WTC11 (cell line): ENCODE results near the gene ABLIM2. TPM values are rescaled to one million over a fixed set of nuclear protein-coding genes. Genes with fewer than 3 reads are reported as not detected.

Source experiments
- ATAC-seq: fragments of 200-7000 bp; cut with Tn5 transposase; 2 replicates; pipeline ENCODE4 v1.10.0; 2021; ENCODE audit warnings: mild to moderate bottlenecking, moderate library complexity
- CTCF ChIA-PET: fragments of 300-600 bp; sonication (Branson Sonifier 250); formaldehyde crosslinking; loops from one replicate; lab custom pipeline; 2021; ENCODE audit warnings: antibody characterized with exemption; lab: Charles Lee
- POLR2A ChIA-PET: fragments of 350-600 bp; sonication (Branson Sonifier 250); formaldehyde crosslinking; loops from one replicate; lab custom pipeline; 2021; ENCODE audit warnings: antibody characterized with exemption; lab: Charles Lee
- DNase-seq: peaks from one replicate; pipeline ENCODE4 v3.0.0; 2021; ENCODE audit warnings: low spot score
- H3K27ac Mint-ChIP-seq: 2 replicates; pipeline ENCODE4 v1.8.0; 2021; ENCODE audit warnings: mixed read lengths
- H3K27me3 Mint-ChIP-seq: 2 replicates; pipeline ENCODE4 v1.8.0; 2021; ENCODE audit warnings: low read depth, mild to moderate bottlenecking, moderate library complexity, mixed read lengths
- H3K36me3 Mint-ChIP-seq: 2 replicates; pipeline ENCODE4 v1.8.0; 2021; ENCODE audit warnings: mixed read lengths
- H3K4me1 Mint-ChIP-seq: 2 replicates; pipeline ENCODE4 v1.8.0; 2022; ENCODE audit warnings: mixed read lengths
- H3K4me3 Mint-ChIP-seq: 2 replicates; pipeline ENCODE4 v1.8.0; 2021; ENCODE audit warnings: mild to moderate bottlenecking, moderate library complexity, mixed read lengths
- H3K9me3 Mint-ChIP-seq: 2 replicates; pipeline ENCODE4 v1.8.0; 2021; ENCODE audit warnings: mixed read lengths
- ETV6 ChIP-seq: sonication (generic); formaldehyde crosslinking; IDR thresholded peaks from 2 replicates; pipeline ENCODE4 v1.8.1; 2022; ENCODE audit warnings: mild to moderate bottlenecking, missing genetic modification reagents
- FOXP1 ChIP-seq: sonication (generic); formaldehyde crosslinking; IDR thresholded peaks from 2 replicates; pipeline ENCODE4 v1.8.0; 2022; ENCODE audit warnings: missing genetic modification reagents, mild to moderate bottlenecking, moderate library complexity, borderline replicate concordance
- GTF2I ChIP-seq: fragments of 250-450 bp; sonication (Bioruptor Pico); conservative IDR thresholded peaks from 2 replicates; pipeline ENCODE4 v1.4.0; 2021; ENCODE audit warnings: mild to moderate bottlenecking
- HMGA2 ChIP-seq: fragments of 250-450 bp; sonication (Bioruptor Pico); IDR thresholded peaks from 2 replicates; pipeline ENCODE4 v1.4.0; 2021; ENCODE audit warnings: mild to moderate bottlenecking, moderate library complexity
- JUN ChIP-seq: sonication (generic); formaldehyde crosslinking; IDR thresholded peaks from 2 replicates; pipeline ENCODE4 v1.8.0; 2023; ENCODE audit warnings: mild to moderate bottlenecking, missing genetic modification reagents
- NR2C2 ChIP-seq: sonication (generic); formaldehyde crosslinking; IDR thresholded peaks from 2 replicates; pipeline ENCODE4 v1.8.0; 2022; ENCODE audit warnings: mild to moderate bottlenecking, missing genetic modification reagents
- OVOL2 ChIP-seq: fragments of 250-450 bp; sonication (Bioruptor Pico); IDR thresholded peaks from 2 replicates; pipeline ENCODE4 v1.9.0; 2021; ENCODE audit warnings: mild to moderate bottlenecking, borderline replicate concordance
- RORB ChIP-seq: fragments of 250-450 bp; sonication (Bioruptor Pico); IDR thresholded peaks from 2 replicates; pipeline ENCODE4 v1.9.0; 2021; ENCODE audit warnings: mild to moderate bottlenecking
- SMAD3 ChIP-seq: sonication (generic); formaldehyde crosslinking; IDR thresholded peaks from 2 replicates; pipeline ENCODE4 v1.8.0; 2022; ENCODE audit warnings: missing genetic modification reagents, mild to moderate bottlenecking, borderline replicate concordance
- ZBTB21 ChIP-seq: sonication (generic); formaldehyde crosslinking; IDR thresholded peaks from 2 replicates; pipeline ENCODE4 v1.8.1; 2023; ENCODE audit warnings: mild to moderate bottlenecking, missing genetic modification reagents, borderline replicate concordance
- ZNF232 ChIP-seq: sonication (generic); formaldehyde crosslinking; IDR thresholded peaks from 2 replicates; pipeline ENCODE4 v1.8.0; 2022; ENCODE audit warnings: mild to moderate bottlenecking, missing genetic modification reagents
- ZNF416 ChIP-seq: fragments of 250-450 bp; sonication (Bioruptor Pico); IDR thresholded peaks from 2 replicates; pipeline ENCODE4 v1.9.0; 2021; ENCODE audit warnings: mild to moderate bottlenecking, inconsistent platforms
- ZNF423 ChIP-seq: fragments of 250-450 bp; sonication (Bioruptor Pico); IDR thresholded peaks from 2 replicates; pipeline ENCODE4 v2.1.2; 2022; ENCODE audit warnings: mild to moderate bottlenecking, moderate library complexity
- total RNA-seq: library from RNA; stranded (reverse); gene quantifications from 3 replicates; pipeline ENCODE4 v1.2.3, GENCODE V29; 2021
- TF ChIP-seq, protein P1 (sequence below): sonication (generic); formaldehyde crosslinking; IDR thresholded peaks from 2 replicates; pipeline ENCODE4 v1.8.0; 2023; ENCODE audit warnings: missing genetic modification reagents, mild to moderate bottlenecking, borderline replicate concordance
- TF ChIP-seq, protein P2 (sequence below): sonication (generic); formaldehyde crosslinking; IDR thresholded peaks from 2 replicates; pipeline ENCODE4 v1.8.0; 2022; ENCODE audit warnings: missing genetic modification reagents
- TF ChIP-seq, protein P3 (sequence below): sonication (generic); formaldehyde crosslinking; conservative IDR thresholded peaks from 2 replicates; pipeline ENCODE4 v1.8.1; 2023; ENCODE audit warnings: mild to moderate bottlenecking, low read depth, missing genetic modification reagents, moderate library complexity
- TF ChIP-seq, protein P4 (sequence below): sonication (generic); formaldehyde crosslinking; IDR thresholded peaks from 2 replicates; pipeline ENCODE4 v1.8.1; 2022; ENCODE audit warnings: mild to moderate bottlenecking, moderate library complexity, missing genetic modification reagents

Gene ABLIM2
- total RNA-seq, 1 experiment from 2014 or later = 2.6 TPM

DNA sequence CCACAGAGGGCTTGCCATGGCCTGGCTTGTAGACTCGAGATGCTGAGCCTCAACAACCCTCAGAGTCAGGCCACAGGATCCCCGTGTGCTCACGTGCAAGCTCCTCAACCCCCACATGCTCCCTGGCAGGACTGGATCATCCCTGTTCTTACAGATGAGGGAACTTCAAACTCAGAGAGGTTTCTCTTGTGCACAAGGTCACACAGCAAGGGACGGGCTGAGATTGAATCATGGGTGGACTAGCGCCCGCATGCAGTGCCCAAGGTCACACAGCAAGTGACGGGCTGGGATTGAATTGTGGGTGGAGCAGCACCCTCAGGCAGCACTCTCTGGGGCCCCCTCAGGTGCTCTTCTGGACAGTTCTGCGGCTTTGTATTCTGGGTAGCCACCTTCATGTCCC, 158.4 kb downstream of the ABLIM2 start:
- POLR2A ChIA-PET = no interaction called here
- Mint-ChIP-seq H3K36me3 (no peaks in the 10 kb centered on the region), H3K4me3 (no peak overlapping the region), H3K27me3 (no peaks in the 10 kb centered on the region; the same call in 1 of the 2 replicates), H3K4me1 (no peaks in the 10 kb centered on the region), H3K9me3 (no peaks in the 10 kb centered on the region), H3K27ac (no peak overlapping the region)
- no peak for DNase-seq
- CTCF ChIA-PET = interaction anchor here (1.5 kb wide), 1 partner anchor 85 kb away, joined by 3 read pairs; no protein-coding TSS in a partner anchor
- ATAC-seq = no peak
- TF ChIP-seq SMAD3 (CRISPR knock-in tag) (no peak), ETV6 (CRISPR knock-in tag) (no peak), OVOL2 (no peak), GTF2I (CRISPR knock-in tag) (no peak), ZNF423 (CRISPR knock-in tag) (no peak), NR2C2 (CRISPR knock-in tag) (no peak), ZBTB21 (CRISPR knock-in tag) (no peak), ZNF232 (CRISPR knock-in tag) (no peak), FOXP1 (no peak)
- TF ChIP-seq, protein P1, sequence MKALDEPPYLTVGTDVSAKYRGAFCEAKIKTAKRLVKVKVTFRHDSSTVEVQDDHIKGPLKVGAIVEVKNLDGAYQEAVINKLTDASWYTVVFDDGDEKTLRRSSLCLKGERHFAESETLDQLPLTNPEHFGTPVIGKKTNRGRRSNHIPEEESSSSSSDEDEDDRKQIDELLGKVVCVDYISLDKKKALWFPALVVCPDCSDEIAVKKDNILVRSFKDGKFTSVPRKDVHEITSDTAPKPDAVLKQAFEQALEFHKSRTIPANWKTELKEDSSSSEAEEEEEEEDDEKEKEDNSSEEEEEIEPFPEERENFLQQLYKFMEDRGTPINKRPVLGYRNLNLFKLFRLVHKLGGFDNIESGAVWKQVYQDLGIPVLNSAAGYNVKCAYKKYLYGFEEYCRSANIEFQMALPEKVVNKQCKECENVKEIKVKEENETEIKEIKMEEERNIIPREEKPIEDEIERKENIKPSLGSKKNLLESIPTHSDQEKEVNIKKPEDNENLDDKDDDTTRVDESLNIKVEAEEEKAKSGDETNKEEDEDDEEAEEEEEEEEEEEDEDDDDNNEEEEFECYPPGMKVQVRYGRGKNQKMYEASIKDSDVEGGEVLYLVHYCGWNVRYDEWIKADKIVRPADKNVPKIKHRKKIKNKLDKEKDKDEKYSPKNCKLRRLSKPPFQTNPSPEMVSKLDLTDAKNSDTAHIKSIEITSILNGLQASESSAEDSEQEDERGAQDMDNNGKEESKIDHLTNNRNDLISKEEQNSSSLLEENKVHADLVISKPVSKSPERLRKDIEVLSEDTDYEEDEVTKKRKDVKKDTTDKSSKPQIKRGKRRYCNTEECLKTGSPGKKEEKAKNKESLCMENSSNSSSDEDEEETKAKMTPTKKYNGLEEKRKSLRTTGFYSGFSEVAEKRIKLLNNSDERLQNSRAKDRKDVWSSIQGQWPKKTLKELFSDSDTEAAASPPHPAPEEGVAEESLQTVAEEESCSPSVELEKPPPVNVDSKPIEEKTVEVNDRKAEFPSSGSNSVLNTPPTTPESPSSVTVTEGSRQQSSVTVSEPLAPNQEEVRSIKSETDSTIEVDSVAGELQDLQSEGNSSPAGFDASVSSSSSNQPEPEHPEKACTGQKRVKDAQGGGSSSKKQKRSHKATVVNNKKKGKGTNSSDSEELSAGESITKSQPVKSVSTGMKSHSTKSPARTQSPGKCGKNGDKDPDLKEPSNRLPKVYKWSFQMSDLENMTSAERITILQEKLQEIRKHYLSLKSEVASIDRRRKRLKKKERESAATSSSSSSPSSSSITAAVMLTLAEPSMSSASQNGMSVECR (CRISPR knock-in tag) = no peak
- TF ChIP-seq, protein P2, sequence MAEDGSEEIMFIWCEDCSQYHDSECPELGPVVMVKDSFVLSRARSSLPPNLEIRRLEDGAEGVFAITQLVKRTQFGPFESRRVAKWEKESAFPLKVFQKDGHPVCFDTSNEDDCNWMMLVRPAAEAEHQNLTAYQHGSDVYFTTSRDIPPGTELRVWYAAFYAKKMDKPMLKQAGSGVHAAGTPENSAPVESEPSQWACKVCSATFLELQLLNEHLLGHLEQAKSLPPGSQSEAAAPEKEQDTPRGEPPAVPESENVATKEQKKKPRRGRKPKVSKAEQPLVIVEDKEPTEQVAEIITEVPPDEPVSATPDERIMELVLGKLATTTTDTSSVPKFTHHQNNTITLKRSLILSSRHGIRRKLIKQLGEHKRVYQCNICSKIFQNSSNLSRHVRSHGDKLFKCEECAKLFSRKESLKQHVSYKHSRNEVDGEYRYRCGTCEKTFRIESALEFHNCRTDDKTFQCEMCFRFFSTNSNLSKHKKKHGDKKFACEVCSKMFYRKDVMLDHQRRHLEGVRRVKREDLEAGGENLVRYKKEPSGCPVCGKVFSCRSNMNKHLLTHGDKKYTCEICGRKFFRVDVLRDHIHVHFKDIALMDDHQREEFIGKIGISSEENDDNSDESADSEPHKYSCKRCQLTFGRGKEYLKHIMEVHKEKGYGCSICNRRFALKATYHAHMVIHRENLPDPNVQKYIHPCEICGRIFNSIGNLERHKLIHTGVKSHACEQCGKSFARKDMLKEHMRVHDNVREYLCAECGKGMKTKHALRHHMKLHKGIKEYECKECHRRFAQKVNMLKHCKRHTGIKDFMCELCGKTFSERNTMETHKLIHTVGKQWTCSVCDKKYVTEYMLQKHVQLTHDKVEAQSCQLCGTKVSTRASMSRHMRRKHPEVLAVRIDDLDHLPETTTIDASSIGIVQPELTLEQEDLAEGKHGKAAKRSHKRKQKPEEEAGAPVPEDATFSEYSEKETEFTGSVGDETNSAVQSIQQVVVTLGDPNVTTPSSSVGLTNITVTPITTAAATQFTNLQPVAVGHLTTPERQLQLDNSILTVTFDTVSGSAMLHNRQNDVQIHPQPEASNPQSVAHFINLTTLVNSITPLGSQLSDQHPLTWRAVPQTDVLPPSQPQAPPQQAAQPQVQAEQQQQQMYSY (CRISPR knock-in tag) = no peak

DNA sequence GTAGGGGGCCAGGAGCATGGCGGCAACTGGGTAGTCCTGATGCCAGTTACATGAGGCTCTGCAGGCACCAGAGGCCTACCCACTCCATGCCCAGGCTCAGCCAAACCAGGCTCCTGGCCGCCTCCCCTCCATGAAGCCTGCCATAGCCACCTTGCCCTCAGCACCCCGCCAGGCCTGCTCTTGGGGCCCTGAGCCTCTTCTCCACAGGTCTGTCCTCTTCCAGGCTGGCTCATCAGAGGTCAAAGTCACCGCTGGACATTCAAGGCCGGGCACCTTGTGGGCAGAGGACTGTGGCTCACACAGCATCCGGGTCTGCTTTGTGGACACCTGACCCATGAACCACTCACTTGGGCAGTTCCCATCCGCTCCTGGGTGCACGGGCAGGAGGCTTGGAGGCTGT, 158.9 kb downstream of the ABLIM2 start:
- H3K27me3 Mint-ChIP-seq = no peaks in the 10 kb centered on the region; the same call in 1 of the 2 replicates
- POLR2A ChIA-PET = no interaction called here
- no peaks in the 10 kb centered on the region for H3K36me3 Mint-ChIP-seq

More for the DNA sequence above, 158.9 kb downstream of the ABLIM2 start:
- TF ChIP-seq, protein P3, sequence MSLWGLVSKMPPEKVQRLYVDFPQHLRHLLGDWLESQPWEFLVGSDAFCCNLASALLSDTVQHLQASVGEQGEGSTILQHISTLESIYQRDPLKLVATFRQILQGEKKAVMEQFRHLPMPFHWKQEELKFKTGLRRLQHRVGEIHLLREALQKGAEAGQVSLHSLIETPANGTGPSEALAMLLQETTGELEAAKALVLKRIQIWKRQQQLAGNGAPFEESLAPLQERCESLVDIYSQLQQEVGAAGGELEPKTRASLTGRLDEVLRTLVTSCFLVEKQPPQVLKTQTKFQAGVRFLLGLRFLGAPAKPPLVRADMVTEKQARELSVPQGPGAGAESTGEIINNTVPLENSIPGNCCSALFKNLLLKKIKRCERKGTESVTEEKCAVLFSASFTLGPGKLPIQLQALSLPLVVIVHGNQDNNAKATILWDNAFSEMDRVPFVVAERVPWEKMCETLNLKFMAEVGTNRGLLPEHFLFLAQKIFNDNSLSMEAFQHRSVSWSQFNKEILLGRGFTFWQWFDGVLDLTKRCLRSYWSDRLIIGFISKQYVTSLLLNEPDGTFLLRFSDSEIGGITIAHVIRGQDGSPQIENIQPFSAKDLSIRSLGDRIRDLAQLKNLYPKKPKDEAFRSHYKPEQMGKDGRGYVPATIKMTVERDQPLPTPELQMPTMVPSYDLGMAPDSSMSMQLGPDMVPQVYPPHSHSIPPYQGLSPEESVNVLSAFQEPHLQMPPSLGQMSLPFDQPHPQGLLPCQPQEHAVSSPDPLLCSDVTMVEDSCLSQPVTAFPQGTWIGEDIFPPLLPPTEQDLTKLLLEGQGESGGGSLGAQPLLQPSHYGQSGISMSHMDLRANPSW (CRISPR knock-in tag) = no peak
- no peak for TF ChIP-seq RORB (CRISPR knock-in tag)
- TF ChIP-seq HMGA2 = no peak
- TF ChIP-seq, protein P4, sequence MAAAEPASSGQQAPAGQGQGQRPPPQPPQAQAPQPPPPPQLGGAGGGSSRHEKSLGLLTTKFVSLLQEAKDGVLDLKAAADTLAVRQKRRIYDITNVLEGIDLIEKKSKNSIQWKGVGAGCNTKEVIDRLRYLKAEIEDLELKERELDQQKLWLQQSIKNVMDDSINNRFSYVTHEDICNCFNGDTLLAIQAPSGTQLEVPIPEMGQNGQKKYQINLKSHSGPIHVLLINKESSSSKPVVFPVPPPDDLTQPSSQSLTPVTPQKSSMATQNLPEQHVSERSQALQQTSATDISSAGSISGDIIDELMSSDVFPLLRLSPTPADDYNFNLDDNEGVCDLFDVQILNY (CRISPR knock-in tag) = no peak
- TF ChIP-seq ZNF416 = no peak
- TF ChIP-seq JUN (CRISPR knock-in tag) = no peak
- no peaks in the 10 kb centered on the region for H3K9me3 Mint-ChIP-seq
- ATAC-seq (no peak), DNase-seq (no peak)
- H3K4me1 Mint-ChIP-seq = no peaks in the 10 kb centered on the region
- H3K4me3 Mint-ChIP-seq = no peak overlapping the region
- CTCF ChIA-PET = interaction anchor here (1.5 kb wide), 1 partner anchor 198 kb away, joined by 4 read pairs; no protein-coding TSS in a partner anchor
- no peak overlapping the region for H3K27ac Mint-ChIP-seq
